OCI-LY7 (cell line): Measurements from ENCODE around the gene NOTCH3. TPM values are rescaled to one million over a fixed set of nuclear protein-coding genes. Genes with fewer than 3 reads are reported as not detected.

Source experiments
- BruUV-seq: library from RNA; stranded (reverse); fragments of 400-500 nt; replicated peaks from 2 replicates; lab custom pipeline; 2021; lab: Mats Ljungman, UMichigan
- CTCF ChIA-PET: fragments of 300-600 bp; sonication (Branson Sonifier 250); formaldehyde crosslinking; loops from one replicate; lab custom pipeline; 2022; ENCODE audit warnings: antibody characterized with exemption; ENCODE audit not compliant: unreplicated experiment; lab: Charles Lee
- POLR2A ChIA-PET: fragments of 300-600 bp; sonication (Branson Sonifier 250); formaldehyde crosslinking; loops from one replicate; lab custom pipeline; 2022; ENCODE audit warnings: antibody characterized with exemption; lab: Charles Lee
- DNase-seq: peaks from one replicate; pipeline ENCODE4 v3.0.0-alpha.2; 2015; ENCODE audit warnings: low spot score
- H2AFZ ChIP-seq: fragments of 200-600 bp; sonication (generic), shearing (Covaris generic); 2 replicates; pipeline ENCODE4 v1.6.1; 2014; ENCODE audit warnings: mild to moderate bottlenecking, antibody characterized with exemption, low read length, moderate library complexity
- H3K27ac ChIP-seq: fragments of 200-600 bp; sonication (generic); 2 replicates; pipeline ENCODE4 v1.5.1; 2014; ENCODE audit warnings: mixed run types, low read depth, mild to moderate bottlenecking, moderate library complexity, low read length, inconsistent platforms; ENCODE audit not compliant: poor library complexity, severe bottlenecking
- H3K36me3 ChIP-seq: fragments of 200-600 bp; sonication (generic); 2 replicates; pipeline ENCODE4 v1.6.1; 2014; ENCODE audit warnings: mild to moderate bottlenecking, antibody characterized with exemption, low read length, moderate library complexity, mixed read lengths; ENCODE audit not compliant: insufficient read depth
- H3K4me1 ChIP-seq: fragments of 200-600 bp; sonication (generic); 2 replicates; pipeline ENCODE4 v1.5.1; 2014; ENCODE audit warnings: mild to moderate bottlenecking, low read length; ENCODE audit not compliant: insufficient read depth, poor library complexity, severe bottlenecking
- H3K4me2 ChIP-seq: fragments of 200-600 bp; sonication (generic); 2 replicates; pipeline ENCODE4 v1.6.1; 2014; ENCODE audit warnings: mild to moderate bottlenecking, low read length
- H3K4me3 ChIP-seq: fragments of 200-600 bp; sonication (generic); 2 replicates; pipeline ENCODE4 v1.5.1; 2014; ENCODE audit warnings: mild to moderate bottlenecking, low read depth, low read length; ENCODE audit not compliant: poor library complexity, severe bottlenecking
- H3K79me2 ChIP-seq: fragments of 200-600 bp; sonication (generic); 2 replicates; pipeline ENCODE4 v1.6.1; 2016; ENCODE audit warnings: low read depth, mild to moderate bottlenecking, low read length, moderate library complexity, mixed read lengths; ENCODE audit not compliant: insufficient read depth
- H3K9me2 ChIP-seq: fragments of 200-600 bp; sonication (generic); 2 replicates; pipeline ENCODE4 v1.6.1; 2016; ENCODE audit warnings: mild to moderate bottlenecking, low read length, mixed read lengths; ENCODE audit not compliant: insufficient read depth
- H3K9me3 ChIP-seq: fragments of 200-600 bp; sonication (generic); 2 replicates; pipeline ENCODE4 v1.6.1; 2014; ENCODE audit warnings: mild to moderate bottlenecking, mixed run types, low read length, mixed read lengths
- H4K20me1 ChIP-seq: fragments of 200-600 bp; sonication (generic); 2 replicates; pipeline ENCODE4 v1.6.1; 2014; ENCODE audit warnings: mild to moderate bottlenecking, antibody characterized with exemption, low read length, moderate library complexity, mixed read lengths; ENCODE audit not compliant: insufficient read depth
- CTCF ChIP-seq: fragments of 200-600 bp; sonication (generic); conservative IDR thresholded peaks from 2 replicates; pipeline ENCODE4 v1.5.1; 2014; ENCODE audit warnings: mild to moderate bottlenecking, antibody characterized with exemption, low read length, moderate library complexity, mixed read lengths
- EZH2phosphoT487 ChIP-seq: fragments of 200-600 bp; sonication (generic); IDR thresholded peaks from 2 replicates; pipeline ENCODE4 v1.6.1; 2018; ENCODE audit warnings: low read depth, borderline replicate concordance, mild to moderate bottlenecking, mixed run types, antibody characterized with exemption, low read length, moderate library complexity, mixed read lengths
- intact Hi-C: fragments of 100-400 bp; cut with micrococcal nuclease; formaldehyde crosslinking; loops from one replicate; pipeline ENCODE4 v1.10.0; 2022; ENCODE audit not compliant: unreplicated experiment
- total RNA-seq, 2 experiments: library from RNA; depleted of rRNA in 1 of 2; stranded (reverse); fragments of >200 nt in 1 of 2; shearing (Covaris generic) in 1 of 2; gene quantifications; 2 replicates each; pipeline ENCODE4 v1.2.3, GENCODE V29; 2014 to 2022

Gene NOTCH3
- total RNA-seq, 2 experiments from 2014 or later, result 0.25 TPM; not detected in 1

GRCh38 chr19:15241259-15241910 lies 40.6 kb upstream of the NOTCH3 start:
- BruUV-seq, result no TSS peak
- TF ChIP-seq CTCF (no peak), EZH2phosphoT487 (no peak)
- Histone ChIP-seq H2AFZ (no peak overlapping the region), H3K9me2 (no peaks in the 10 kb centered on the region), H3K4me3 (no peak overlapping the region), H3K9me3 (no peaks in the 10 kb centered on the region), H3K27ac (no peak overlapping the region), H3K4me2 (no peak overlapping the region), H3K4me1 (no peaks in the 10 kb centered on the region), H3K36me3 (peaks cover 86% of the 10 kb centered on the region), H3K79me2 (no peaks in the 10 kb centered on the region), H4K20me1 (no peaks in the 10 kb centered on the region)
- intact Hi-C loops, result no loop called here
- CTCF ChIA-PET, result no interaction called here
- POLR2A ChIA-PET, result interaction anchor here (0.6 kb wide), 2 partner anchors 216 to 242 kb away, joined by 3 to 4 read pairs; no protein-coding TSS in a partner anchor
- DNase-seq, result no peak

- Histone ChIP-seq H3K4me2 (no peak overlapping the region), H3K36me3 (peaks cover 86% of the 10 kb centered on the region), H3K27ac (no peak overlapping the region), H3K4me1 (no peaks in the 10 kb centered on the region), H4K20me1 (no peaks in the 10 kb centered on the region), H3K9me2 (no peaks in the 10 kb centered on the region), H3K9me3 (no peaks in the 10 kb centered on the region), H3K4me3 (no peak overlapping the region), H2AFZ (no peak overlapping the region), H3K79me2 (no peaks in the 10 kb centered on the region)
- CTCF ChIA-PET, result no interaction called here
- no peak for DNase-seq
- BruUV-seq, result no TSS peak
- TF ChIP-seq CTCF (no peak), EZH2phosphoT487 (no peak)
- intact Hi-C loops, result no loop called here
- POLR2A ChIA-PET, result no interaction called here
Observed at GRCh38 chr19:15240515-15240914, 39.7 kb upstream of the NOTCH3 start.

- no peak for DNase-seq
- ChIA-PET POLR2A (no interaction called here), CTCF (no interaction called here)
- no peaks in the 10 kb centered on the region for H3K9me3 ChIP-seq
- BruUV-seq, result no TSS peak
- no peak overlapping the region for H3K4me3 ChIP-seq
- no peak overlapping the region for H3K4me2 ChIP-seq
- peaks cover 84% of the 10 kb centered on the region for H3K36me3 ChIP-seq
- no peak for TF ChIP-seq CTCF
- no peak for TF ChIP-seq EZH2phosphoT487
- no peak overlapping the region for H3K27ac ChIP-seq
- no peaks in the 10 kb centered on the region for H3K79me2 ChIP-seq
- no peaks in the 10 kb centered on the region for H4K20me1 ChIP-seq
- no peaks in the 10 kb centered on the region for H3K4me1 ChIP-seq
- H3K9me2 ChIP-seq, result no peaks in the 10 kb centered on the region
- intact Hi-C loops, result no loop called here
- H2AFZ ChIP-seq, result no peak overlapping the region
Observed at GRCh38 chr19:15239337-15239949, 38.6 kb upstream of the NOTCH3 start.
